GM18511 (cell line): Measurements from ENCODE around the gene DCST2.

ENCODE experiments used
- ATAC-seq: cut with Tn5 transposase; IDR thresholded peaks from one replicate; pipeline ENCODE4 v1.9.1; 2021; ENCODE audit warnings: mild to moderate bottlenecking, moderate library complexity; ENCODE audit not compliant: unreplicated experiment

The DCST2 gene

DNA sequence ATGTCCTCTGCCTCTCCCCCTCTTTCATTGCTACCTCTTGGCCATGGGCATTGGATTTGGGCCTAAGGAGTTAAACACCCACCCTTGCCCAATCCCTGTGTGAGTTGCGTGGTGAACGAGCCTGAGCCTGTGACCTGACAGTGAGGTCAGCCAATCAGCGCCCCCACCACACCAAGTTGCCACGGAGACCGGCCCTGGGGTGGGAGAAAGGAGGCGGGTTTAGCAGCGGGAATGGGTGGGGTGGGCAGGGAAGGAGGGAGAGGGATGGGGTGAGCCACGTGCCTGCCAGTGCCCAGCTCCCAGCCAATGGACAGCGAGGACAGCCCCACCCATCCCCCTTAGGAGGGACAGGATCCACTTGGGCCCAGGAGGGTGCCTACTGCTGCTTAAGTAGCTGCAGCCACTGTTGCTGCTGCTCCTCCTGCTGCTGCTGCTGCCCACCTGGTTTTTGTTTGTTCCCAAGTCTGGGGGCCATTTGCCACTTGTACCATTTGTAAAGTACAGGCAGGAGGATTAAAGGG, 21.5 kb downstream of the DCST2 start:
- no peak for ATAC-seq

DNA sequence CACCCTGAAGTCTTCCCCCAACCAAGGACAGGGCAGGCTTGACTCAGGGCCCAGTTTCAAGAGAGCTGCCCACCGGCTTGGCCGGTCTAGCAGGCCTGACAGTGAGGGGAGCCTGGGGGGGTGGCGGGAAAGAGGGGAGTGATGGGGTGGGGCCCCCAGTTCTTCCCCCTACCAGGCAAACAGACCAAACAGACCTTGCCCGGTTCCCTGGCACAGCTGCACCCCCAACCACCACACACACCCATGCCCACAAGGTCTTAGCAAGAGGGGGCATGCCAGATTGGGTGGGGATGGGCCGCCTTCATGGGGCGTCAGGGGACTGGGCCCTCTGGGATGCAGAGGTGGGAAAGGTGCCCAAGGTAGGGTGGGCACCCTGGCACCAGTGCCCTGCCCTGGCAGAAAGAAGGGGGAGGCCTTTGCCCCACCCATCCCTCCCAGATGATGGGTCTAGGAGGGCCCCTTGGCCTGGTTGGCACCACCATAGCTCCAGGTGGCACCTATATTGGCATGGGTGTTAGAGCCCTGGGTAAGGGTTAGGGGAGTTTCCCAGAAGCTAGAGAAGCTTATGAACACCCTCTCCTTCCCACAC, 22.1 kb downstream of the DCST2 start:
- ATAC-seq, result no peak

DNA sequence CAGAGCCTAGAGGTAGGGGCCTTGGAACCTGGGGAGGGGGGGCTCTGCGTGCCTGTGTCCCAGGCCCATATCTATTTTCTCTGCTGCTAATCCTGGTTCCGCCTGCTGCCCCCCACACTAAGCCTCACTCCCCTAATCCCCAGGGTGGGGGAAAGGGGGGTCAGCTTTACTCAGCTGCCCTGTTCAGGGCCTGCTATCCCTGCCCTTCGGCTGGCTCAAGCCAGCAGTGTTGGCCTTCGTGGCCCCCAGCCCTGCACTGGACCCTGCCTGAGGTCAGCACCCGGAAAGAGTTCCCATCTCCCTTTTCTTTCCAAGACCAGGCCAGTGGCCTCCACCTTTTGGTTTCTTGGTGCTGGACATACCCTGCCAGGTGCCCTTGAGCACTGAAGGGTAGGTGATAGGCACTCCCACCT, 22.6 kb downstream of the DCST2 start:
- ATAC-seq, result no peak

DNA sequence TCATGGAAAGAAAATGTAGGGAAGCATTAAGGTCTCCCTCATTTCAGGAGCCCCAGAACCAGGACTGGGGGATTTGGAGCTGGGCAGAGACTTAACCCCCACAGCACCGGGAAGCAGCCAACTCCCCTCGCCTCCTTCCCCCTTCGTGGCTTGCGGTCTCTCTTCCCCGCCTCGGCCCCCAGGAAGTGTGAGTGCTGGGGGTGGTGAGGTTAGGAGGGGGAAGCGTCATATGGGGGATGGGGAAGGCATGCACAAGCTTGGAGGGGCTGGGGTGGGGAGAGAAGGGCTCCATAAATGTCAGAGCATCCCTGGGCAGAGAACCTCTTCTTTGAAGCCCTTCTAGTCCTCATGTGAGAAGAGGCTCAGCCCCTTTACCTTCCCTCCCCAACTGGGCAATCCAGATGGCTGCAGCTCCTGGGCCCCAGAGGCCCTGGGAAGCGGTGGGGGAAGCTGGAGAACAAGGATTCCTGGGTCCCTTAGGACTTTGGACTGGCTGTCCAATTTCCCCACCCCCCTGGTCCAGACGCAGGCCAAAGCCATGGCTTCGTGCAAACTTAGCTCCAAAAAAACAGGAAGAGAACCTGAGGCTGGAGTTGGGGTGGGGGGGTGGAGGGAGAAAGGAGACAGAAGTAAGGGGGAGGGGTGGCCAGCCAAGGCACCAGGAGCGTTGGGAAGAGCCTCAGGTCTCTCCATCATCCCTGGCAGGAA, 23.2 kb downstream of the DCST2 start:
- no peak for ATAC-seq

DNA sequence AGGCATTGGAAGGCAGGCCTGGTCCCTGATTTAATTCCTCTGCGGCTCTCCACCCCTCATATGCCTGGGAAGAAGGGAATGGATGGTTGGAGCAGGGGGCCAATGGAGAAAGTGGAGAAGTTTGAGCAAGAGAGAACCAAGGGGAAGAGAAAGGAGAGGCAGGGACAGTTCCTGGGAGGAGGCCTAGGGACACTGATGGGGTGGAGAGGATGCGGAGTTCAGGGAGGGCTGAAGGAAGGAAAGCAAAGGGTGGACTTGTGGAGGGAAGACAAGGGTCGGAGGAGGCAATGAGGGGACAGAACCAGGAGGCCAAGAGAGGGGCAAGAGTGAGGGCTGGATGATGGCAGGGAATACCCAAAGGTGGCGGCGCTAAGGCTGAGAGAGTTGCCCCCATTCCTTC, 23.8 kb downstream of the DCST2 start:
- ATAC-seq, result no peak

DNA sequence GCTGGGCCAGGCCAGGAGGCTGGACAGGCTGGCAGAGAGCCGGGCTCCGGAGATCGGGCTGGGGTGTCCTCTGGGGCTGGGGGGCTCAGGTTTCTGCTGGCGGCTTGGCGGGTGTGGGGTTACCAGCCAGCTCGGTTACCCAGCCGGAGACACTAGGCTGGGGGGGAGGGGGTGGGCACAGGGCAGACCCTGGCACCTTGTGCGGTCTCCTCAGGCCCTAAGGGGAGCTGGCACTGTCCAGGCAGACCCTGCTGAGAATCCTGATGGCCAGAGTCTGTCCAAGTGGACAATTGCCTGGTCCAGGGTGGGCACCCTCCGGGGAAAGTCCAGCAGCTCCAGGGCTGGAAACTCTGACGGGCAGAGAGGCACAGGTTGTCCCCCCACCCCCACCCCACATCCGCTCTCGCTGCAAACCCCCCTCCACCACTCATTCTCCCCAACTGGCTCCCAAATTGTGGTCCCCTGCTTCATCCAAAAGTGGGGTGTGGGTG, 24.3 kb downstream of the DCST2 start:
- no peak for ATAC-seq

DNA sequence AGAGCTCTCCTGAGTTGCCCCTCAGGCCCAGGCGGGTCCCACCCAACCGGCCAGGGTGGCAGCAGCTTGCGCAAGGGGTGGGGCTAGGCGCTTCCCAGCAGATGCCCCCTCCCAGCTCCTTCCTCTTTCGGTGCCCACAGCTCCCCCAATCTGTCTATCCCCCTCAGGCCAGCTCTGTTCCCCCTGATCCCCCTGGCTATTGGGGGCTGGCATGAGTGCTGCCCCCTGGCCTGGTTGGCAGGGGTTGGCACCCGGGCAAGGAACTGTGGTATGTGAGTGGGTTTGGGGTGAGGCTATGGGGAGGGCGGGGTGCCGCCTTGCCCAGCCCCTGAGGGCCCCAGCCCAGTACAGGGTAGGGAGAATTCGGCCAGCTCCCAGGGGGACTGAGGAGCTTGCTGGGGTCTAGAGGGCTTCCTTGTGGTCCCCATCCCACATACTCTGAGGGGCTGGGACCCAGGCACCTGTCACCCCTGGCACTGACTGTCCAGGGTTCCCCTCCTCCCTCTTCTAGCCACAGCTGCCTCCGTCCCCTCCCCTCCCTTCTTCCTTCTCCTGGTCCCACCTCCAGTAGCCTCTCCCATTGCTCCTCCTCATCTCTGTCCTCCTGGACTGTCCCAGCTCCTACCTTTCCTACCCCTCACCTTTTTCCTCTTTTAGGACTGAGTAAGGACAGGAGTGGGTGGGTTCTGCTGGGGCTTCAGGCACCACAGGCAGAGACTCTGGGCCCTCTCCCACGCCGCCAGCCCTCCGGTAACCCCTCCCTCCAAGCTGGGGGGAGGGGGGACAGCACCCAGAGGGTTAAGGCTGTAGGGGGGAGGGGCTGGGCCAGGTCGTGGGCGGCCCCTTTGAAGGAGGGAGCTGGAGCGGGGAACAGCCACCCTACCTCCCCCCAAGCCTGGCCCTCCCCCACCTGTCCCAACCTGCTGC, 25.3 kb downstream of the DCST2 start:
- no peak for ATAC-seq

DNA sequence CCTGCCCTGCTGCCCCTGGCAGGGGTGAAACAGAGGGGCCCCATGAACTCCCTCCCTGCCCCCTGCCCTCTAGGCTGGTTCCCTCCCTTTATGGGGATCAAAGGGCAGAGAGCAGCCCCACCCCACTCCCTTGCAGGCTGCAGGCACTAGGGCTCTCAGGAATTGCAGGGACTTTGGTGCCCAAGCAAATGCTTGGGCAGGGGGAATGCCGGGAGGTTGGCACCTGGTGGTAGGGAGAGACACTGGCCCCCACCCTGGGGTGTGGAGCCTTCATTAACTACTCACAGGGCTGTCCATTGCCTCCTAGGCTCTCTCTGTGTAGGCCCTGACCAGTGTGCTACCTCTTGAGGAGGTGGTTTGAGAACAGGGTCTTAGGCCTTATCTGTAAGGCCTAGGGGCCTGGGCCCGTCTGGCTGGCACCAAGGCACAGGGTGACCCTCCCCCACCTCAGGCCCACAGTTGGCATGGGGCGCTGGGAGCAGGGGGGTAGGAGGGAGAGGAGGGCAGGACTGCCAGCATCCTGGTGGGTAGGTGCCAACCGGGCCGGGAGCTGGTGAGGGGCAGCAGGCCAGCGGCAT, 26.2 kb downstream of the DCST2 start:
- no peak for ATAC-seq

DNA sequence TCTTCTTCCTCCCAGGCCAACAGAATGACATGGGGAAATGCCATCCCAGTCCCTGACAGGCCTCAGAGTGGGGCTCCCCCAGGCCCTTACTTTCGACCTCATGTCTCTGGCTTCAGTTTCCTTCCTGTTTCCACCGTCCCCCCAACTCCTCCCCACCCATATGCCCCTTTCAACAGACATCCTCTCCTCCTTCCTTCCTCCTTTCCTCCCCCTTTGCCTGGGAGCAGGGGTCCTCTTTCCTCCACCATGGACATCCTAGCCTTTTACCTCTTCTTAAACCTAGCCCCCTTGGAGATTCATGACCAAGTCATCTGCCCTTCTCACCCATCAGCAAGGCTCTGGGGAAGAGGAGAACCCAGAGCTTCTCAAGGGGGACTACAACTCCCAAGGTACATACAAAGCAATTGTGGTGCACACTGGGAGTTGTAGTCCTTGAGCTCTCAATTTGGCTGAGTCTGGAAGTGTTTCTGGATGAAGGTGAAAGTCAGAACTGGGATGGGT, 26.9 kb downstream of the DCST2 start:
- ATAC-seq, result no peak

DNA sequence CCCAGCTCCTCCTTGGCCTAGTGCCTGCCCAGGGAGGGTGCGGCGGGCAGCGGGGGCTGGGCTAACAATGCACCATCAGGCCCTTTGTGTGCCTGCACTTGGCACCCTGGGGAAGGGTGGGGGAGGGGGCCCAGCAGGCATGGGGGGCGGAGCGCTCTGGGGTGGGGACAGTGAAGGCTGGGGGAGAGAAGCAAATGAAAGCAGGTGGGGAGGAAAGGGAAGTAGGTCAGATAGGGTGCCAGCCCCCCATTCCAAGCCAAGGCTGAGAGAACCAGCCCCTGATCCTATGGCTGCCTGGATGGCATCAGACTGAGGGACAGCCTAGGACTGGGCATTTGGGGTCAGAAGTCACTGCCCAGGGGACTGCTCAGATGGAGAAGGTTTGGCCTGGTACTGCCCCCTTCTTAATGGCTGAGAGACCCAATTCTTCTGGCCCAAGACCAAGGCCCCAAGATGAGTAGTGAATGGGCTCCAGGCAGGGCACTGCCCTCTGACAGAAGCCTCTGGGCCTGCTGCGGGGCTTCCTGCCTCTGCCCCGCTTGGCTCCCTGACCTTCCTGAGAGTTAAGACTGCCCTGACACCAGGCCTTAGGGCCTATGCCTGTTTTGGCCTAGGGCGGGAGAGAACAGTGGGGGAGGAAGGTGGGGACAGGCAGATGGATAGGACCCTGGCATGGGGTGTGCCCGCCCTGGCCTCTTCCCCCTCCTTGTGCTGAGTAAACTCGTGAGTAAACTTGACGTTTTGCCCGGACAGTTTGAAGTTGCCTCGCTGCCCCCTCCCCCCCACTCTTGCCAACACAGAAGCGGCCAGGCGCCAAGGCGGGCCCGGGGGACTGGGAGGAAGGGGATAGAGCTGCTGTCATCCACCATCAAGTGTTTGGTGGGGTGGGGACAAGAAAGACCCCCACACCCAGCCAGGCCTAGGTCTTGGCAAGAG, 28.2 kb downstream of the DCST2 start:
- ATAC-seq, result no peak

DNA sequence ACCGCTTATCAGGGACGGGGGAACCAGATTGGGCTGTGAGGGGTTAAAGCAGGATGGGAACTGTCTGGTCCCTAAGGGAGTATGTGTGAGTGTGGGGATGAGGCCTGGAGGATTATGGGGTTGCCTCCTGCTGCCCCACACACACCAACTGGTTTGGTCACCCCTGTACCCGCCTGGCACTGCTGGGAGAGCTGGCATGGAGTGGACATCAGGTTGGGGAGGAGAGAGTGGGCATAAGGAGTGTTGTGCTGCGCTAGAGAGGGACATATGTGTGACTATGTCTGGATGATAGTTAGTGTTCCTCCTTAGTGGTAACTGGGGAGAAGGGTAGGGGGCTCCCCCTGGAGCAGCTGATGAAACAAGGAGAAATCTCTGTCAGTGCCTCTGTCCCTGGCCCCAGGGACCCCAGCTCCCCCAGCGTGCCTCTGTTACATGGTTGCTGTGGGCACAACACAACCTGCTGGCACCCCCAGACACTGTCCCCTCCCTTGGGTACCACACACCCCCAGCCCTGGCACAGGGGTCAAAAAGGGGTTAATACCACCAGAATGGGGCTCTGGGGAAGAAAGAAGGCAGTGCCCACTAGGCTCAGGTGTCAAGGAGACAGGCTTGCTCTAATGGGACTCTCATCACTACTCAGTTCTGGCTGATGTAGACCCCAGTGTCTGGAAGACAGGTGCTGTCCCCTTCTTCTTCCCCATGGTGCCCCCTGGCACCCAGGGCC, 29.1 kb downstream of the DCST2 start:
- ATAC-seq, result no peak

DNA sequence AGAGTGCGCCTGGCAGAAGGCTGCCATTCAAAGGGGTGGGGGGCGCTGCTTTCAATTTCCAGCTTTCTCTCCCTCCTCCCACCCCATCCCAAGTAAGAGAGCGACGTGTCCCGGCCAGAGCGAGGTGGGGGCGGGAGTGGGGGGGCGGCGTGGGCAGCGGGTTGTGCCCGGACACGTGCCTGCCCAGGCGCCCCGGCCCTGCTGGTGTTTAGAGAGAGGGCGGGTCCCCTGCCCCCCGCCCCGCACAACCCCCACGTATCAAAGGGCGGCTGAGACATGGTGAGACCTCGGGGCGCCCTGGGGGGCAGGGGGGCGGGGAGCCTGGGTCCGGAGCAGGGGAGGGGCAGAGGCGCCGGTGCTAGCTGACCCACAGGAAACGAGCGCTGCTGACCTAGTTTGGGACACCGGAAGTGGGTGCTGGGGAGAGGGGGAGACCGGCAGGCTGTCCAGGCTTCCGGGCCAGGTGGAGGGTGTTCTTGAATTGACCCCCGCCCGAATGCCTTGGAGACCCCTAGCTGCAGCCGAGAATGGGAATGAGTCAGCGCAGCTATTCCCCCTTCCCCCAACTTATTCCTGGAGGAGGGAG, 29.7 kb downstream of the DCST2 start:
- ATAC-seq, result no peak

DNA sequence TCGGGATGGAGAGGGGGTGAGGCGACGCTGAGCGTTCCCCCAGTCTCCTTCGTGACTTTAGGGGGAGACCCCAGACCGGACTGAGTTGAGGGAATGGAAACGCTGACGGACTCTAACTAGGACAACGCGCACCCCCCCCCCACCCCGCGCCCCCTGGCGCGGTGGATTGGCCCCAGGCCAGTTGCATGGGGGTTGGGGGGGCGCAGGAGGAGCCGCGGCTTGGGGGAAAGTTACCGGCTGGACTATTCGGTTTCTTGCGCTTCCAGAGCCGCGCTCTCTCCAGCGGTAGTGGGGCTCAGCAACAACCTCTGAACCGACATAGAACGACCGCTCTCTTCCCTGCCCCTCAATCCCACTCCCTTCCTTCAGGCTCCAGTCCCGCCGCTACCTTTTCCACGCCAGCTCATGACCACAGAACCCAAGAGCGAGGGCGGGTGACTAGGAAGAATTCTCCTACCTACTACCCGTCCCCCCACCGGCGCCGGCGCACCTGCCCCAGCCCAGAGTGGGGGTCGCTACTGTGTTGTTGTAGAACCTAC, 30.3 kb downstream of the DCST2 start:
- no peak for ATAC-seq

DNA sequence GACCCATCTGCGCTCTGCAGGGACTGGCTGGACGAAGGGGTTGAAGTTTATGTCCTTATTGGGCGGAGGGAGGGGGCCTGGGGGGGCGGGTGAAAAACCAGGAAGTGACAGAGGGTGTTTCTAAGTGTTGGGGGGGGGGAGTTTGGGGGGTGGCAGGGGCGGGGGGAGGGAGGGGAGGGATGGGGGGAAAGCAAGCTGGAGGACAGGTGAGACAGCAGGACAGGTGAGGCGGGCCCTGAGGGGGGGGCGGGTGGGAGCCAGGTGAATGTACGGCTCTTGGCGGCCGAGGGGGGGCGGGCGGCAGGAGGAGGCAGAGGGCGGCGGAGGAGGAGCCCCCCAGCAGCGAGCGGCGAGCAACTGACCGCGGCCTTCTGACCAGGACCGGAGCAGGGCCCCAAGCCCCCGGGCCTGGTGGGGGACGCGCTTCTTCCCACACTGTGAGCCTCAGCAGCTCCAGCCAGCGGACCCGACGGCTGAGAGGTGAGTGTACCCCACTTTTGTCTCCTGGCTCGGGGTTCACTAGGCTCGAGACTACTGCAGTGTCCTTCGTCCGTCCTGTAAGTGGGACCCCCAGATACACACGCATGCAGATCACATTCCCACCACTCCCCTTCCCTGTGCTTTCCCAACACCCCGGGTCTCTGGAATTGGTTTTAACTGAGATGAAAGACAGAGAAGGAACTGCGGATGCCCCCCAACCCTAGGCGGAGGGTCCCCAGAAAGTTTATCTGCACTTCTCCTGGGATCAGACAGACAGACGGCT, 30.9 kb downstream of the DCST2 start, which contains the start of gene ZBTB7B:
Gene ZBTB7B, plus strand, starts transcription at position 339 of the 763 bp plus-strand sequence. CDS start 11,859 bp downstream, outside the sequence.
- ATAC-seq, result no peak

DNA sequence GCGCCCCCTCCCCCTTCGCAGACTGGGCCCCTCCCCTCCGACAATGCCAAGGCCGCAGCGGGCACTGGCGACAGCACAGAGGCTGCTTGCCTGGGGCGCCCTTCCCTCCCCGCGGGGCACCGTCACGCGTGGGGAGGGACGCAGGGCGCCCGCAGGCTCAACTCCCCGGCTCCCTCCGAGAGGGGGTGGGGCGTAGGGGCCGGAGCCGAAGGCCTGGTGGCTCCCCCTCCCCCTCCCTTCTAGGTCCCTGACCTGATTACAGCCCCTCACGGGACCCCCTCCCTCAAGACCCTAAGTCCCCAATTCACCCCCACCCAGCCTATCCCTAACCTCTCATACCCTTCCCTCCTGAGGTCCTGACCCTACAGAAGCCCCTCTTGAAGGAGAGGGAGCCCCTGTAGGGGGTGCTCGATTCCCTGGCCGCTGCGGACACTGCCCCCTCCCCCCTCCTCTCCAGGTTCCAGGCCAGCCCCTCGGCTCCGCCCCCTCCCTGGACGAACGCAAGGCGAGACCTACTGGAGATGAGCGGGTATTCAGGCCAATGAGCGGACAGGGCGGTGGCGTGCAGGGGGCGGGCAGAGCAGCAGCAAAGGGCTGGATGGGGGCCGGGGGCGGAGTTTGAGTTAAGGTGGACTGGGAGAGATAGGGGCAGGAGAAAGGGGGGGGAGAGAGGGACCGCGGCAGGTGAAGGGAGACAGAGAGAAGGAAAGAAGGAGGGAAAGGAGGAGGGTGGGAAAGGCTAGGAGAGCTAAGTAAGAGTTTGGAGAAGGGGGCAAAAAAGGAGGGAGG, 31.7 kb downstream of the DCST2 start:
- peak; percentile 51 for ATAC-seq

DNA sequence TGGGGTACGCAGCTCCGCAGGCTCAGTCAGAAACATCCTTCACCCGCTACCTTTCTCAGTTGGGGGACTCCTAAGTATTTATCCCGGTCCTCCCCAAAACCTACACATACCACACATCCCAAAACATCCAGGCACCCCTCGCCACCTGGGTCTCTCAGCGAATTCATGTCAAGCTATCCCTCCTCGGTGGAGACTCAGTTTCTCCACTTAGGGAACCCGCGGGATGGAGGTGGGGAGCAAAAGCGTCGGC, 32.2 kb downstream of the DCST2 start:
- no peak for ATAC-seq
